ENCODE data around the gene CREBBP. TPM values are rescaled to one million over a fixed set of nuclear protein-coding genes. Genes with fewer than 3 reads are reported as not detected.
"Not testable (repeated sequence)": the region's sequence is repeated elsewhere in the genome, so short reads cannot be mapped to it uniquely, and the experiment has no call there.

The CREBBP gene
- total RNA-seq (10 to 100 TPM; 37.0 to 46.4 (median 42.1) TPM), polyA plus RNA-seq (19.0 TPM)
- long read RNA-seq, donor 1, partial matches to known transcripts: 27 of 38 reads
- long read RNA-seq, donor 1, other reads (novel, unspliced or antisense): 10 of 38 reads
- long read RNA-seq, donor 2, partial matches to known transcripts: 4 of 6 reads
- long read RNA-seq, donor 2, other reads (novel, unspliced or antisense): 2 of 6 reads
- long read RNA-seq, donor 3, partial matches to known transcripts: 49 of 64 reads
- long read RNA-seq, donor 3, other reads (novel, unspliced or antisense): 15 of 64 reads
- long read RNA-seq, donor 4, partial matches to known transcripts: 5 of 9 reads
- long read RNA-seq, donor 4, other reads (novel, unspliced or antisense): 4 of 9 reads

GRCh38 chr16:3880623-3881498 is at the start of gene CREBBP:
Gene CREBBP (minus strand): TSS chr16:3880713. CDS start chr16:3879916, 797 bp downstream.
- peaks cover 6% of the 10 kb centered on the region for H3K4me1 ChIP-seq (ENCODE audit: control insufficient read depth, insufficient read depth, low read length)
- WGBS: 6% methylated on average over 96 of the region's 96 CpGs
- DNase-seq (peak; percentile 84 to 96 (median 96)), ATAC-seq (peak; percentile 93 to 94)
- H3K27ac ChIP-seq (ENCODE audit: low read length): peak within 1 kb of the TSS; percentile 86
- intact Hi-C loops (cut with DNase I): no loop called here
- H3K27me3 ChIP-seq (ENCODE audit: control insufficient read depth, insufficient read depth): no peaks in the 10 kb centered on the region
- H3K4me3 ChIP-seq (ENCODE audit: low read length): peak within 1 kb of the TSS; percentile 94
- H3K9me3 ChIP-seq (ENCODE audit: control insufficient read depth, low read length): no peaks in the 10 kb centered on the region

- DNase-seq; intact Hi-C loops (cut with DNase I); H3K4me3 ChIP-seq (ENCODE audit: low read length); H3K27ac ChIP-seq (ENCODE audit: low read length); H3K27me3 ChIP-seq (ENCODE audit: control insufficient read depth, insufficient read depth); H3K4me1 ChIP-seq (ENCODE audit: control insufficient read depth, insufficient read depth, low read length); H3K9me3 ChIP-seq (ENCODE audit: control insufficient read depth, low read length); ATAC-seq: not testable (repeated sequence)
- 95% methylated on average over 2 of the region's 2 CpGs for WGBS
Measured at GRCh38 chr16:3927147-3927546, 46.6 kb upstream of the CREBBP start.

GRCh38 chr16:3924763-3925162 is 44.2 kb upstream of the CREBBP start:
- Histone ChIP-seq H3K4me3 (ENCODE audit: low read length) (no peak overlapping the region), H3K27me3 (ENCODE audit: control insufficient read depth, insufficient read depth) (no peaks in the 10 kb centered on the region), H3K27ac (ENCODE audit: low read length) (no peak overlapping the region), H3K4me1 (ENCODE audit: control insufficient read depth, insufficient read depth, low read length) (no peaks in the 10 kb centered on the region), H3K9me3 (ENCODE audit: control insufficient read depth, low read length) (no peaks in the 10 kb centered on the region)
- DNase-seq (no peak), ATAC-seq (no peak)
- intact Hi-C loops (cut with DNase I): no loop called here

GRCh38 chr16:3922241-3922640 is 41.7 kb upstream of the CREBBP start:
- DNase-seq (no peak), ATAC-seq (no peak)
- no peak overlapping the region for H3K4me3 ChIP-seq (ENCODE audit: low read length)
- no peaks in the 10 kb centered on the region for H3K27me3 ChIP-seq (ENCODE audit: control insufficient read depth, insufficient read depth)
- H3K4me1 ChIP-seq (ENCODE audit: control insufficient read depth, insufficient read depth, low read length): no peaks in the 10 kb centered on the region
- H3K27ac ChIP-seq (ENCODE audit: low read length): no peak overlapping the region
- intact Hi-C loops (cut with DNase I): no loop called here
- no peaks in the 10 kb centered on the region for H3K9me3 ChIP-seq (ENCODE audit: control insufficient read depth, low read length)
- WGBS: 71% methylated on average over 13 of the region's 13 CpGs

- no peaks in the 10 kb centered on the region for H3K9me3 ChIP-seq (ENCODE audit: control insufficient read depth, low read length)
- no peak overlapping the region for H3K4me3 ChIP-seq (ENCODE audit: low read length)
- DNase-seq (no peak), ATAC-seq (no peak)
- H3K27me3 ChIP-seq (ENCODE audit: control insufficient read depth, insufficient read depth): no peaks in the 10 kb centered on the region
- intact Hi-C loops (cut with DNase I): no loop called here
- WGBS: 84% methylated on average over 8 of the region's 8 CpGs
- H3K27ac ChIP-seq (ENCODE audit: low read length): no peak overlapping the region
- H3K4me1 ChIP-seq (ENCODE audit: control insufficient read depth, insufficient read depth, low read length): no peaks in the 10 kb centered on the region
Measured at GRCh38 chr16:3920206-3920605, 39.7 kb upstream of the CREBBP start.

- Histone ChIP-seq H3K27me3 (ENCODE audit: control insufficient read depth, insufficient read depth) (no peaks in the 10 kb centered on the region), H3K4me1 (ENCODE audit: control insufficient read depth, insufficient read depth, low read length) (no peaks in the 10 kb centered on the region), H3K9me3 (ENCODE audit: control insufficient read depth, low read length) (no peaks in the 10 kb centered on the region), H3K4me3 (ENCODE audit: low read length) (no peak overlapping the region), H3K27ac (ENCODE audit: low read length) (no peak overlapping the region)
- DNase-seq (no peak), ATAC-seq (no peak)
- WGBS: 79% methylated on average over 6 of the region's 6 CpGs
- intact Hi-C loops (cut with DNase I): no loop called here
Measured at GRCh38 chr16:3919413-3919812, 38.9 kb upstream of the CREBBP start.

GRCh38 chr16:3915426-3916260 is 35.1 kb upstream of the CREBBP start:
- DNase-seq: no peak
- Histone ChIP-seq H3K4me3 (ENCODE audit: low read length) (no peak overlapping the region), H3K9me3 (ENCODE audit: control insufficient read depth, low read length) (no peaks in the 10 kb centered on the region), H3K4me1 (ENCODE audit: control insufficient read depth, insufficient read depth, low read length) (no peaks in the 10 kb centered on the region), H3K27me3 (ENCODE audit: control insufficient read depth, insufficient read depth) (no peaks in the 10 kb centered on the region), H3K27ac (ENCODE audit: low read length) (no peak overlapping the region)
- intact Hi-C loops (cut with DNase I): no loop called here
- ATAC-seq: no peak
- 86% methylated on average over 17 of the region's 17 CpGs for WGBS

GRCh38 chr16:3912897-3913296 is 32.4 kb upstream of the CREBBP start:
- Histone ChIP-seq H3K27ac (ENCODE audit: low read length) (no peak overlapping the region), H3K4me1 (ENCODE audit: control insufficient read depth, insufficient read depth, low read length) (no peaks in the 10 kb centered on the region), H3K9me3 (ENCODE audit: control insufficient read depth, low read length) (no peaks in the 10 kb centered on the region), H3K4me3 (ENCODE audit: low read length) (no peak overlapping the region), H3K27me3 (ENCODE audit: control insufficient read depth, insufficient read depth) (no peaks in the 10 kb centered on the region)
- 88% methylated on average over 6 of the region's 6 CpGs for WGBS
- ATAC-seq (no peak), DNase-seq (no peak)
- intact Hi-C loops (cut with DNase I): no loop called here

GRCh38 chr16:3912373-3912772 is 31.9 kb upstream of the CREBBP start:
- WGBS: 89% methylated on average over 12 of the region's 12 CpGs
- DNase-seq: no peak

GRCh38 chr16:3911741-3912140 is 31.2 kb upstream of the CREBBP start:
- H3K9me3 ChIP-seq (ENCODE audit: control insufficient read depth, low read length): not testable (repeated sequence)

More at GRCh38 chr16:3912373-3912772, 31.9 kb upstream of the CREBBP start:
- ATAC-seq: no peak
- Histone ChIP-seq H3K4me1 (ENCODE audit: control insufficient read depth, insufficient read depth, low read length) (no peaks in the 10 kb centered on the region), H3K4me3 (ENCODE audit: low read length) (no peak overlapping the region), H3K9me3 (ENCODE audit: control insufficient read depth, low read length) (no peaks in the 10 kb centered on the region), H3K27me3 (ENCODE audit: control insufficient read depth, insufficient read depth) (no peaks in the 10 kb centered on the region), H3K27ac (ENCODE audit: low read length) (no peak overlapping the region)
- intact Hi-C loops (cut with DNase I): no loop called here

More at GRCh38 chr16:3911741-3912140, 31.2 kb upstream of the CREBBP start:
- H3K27ac ChIP-seq (ENCODE audit: low read length); H3K27me3 ChIP-seq (ENCODE audit: control insufficient read depth, insufficient read depth); ATAC-seq; H3K4me1 ChIP-seq (ENCODE audit: control insufficient read depth, insufficient read depth, low read length); DNase-seq; H3K4me3 ChIP-seq (ENCODE audit: low read length); intact Hi-C loops (cut with DNase I): not testable (repeated sequence)
- 91% methylated on average over 6 of the region's 6 CpGs for whole genome bisulfite sequencing
